ENCODE results near the gene SMIM21. TPM values are rescaled to one million over a fixed set of nuclear protein-coding genes. Genes with fewer than 3 reads are reported as not detected.

The SMIM21 gene
- total RNA-seq, 2 donors from 2014 or later, result not detected

DNA sequence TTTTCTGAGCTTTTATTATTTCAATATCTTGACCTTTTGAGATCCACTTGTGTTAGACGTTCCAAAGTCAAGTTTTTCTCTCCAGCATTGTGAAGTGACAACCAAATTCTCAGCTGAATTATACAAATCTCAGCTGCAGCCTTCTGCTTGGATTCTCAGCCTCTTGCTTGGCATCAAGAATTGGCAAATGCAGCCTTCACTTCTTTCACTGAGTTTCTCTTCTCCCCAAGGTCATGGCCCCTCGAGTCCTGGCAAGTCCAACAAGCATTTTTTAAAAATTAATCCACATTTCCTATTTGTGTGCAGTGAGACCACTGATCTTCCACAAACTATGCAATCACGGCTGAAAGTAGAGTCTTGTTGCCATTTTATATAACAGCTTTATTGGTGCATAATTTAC, 23.4 kb upstream of the SMIM21 start:
- peaks cover 8% of the 10 kb centered on the region for H3K9me3 Mint-ChIP-seq

GRCh38 chr18:75441896-75442295, 14.4 kb upstream of the SMIM21 start:
- H3K9me3 Mint-ChIP-seq, result no peaks in the 10 kb centered on the region

More for the DNA sequence above, 23.4 kb upstream of the SMIM21 start:
- H3K4me1 Mint-ChIP-seq, result no peaks in the 10 kb centered on the region
- H3K36me3 Mint-ChIP-seq (ENCODE audit: low read depth), result no peaks in the 10 kb centered on the region
- H3K27me3 Mint-ChIP-seq, result peaks cover 42% of the 10 kb centered on the region
- H3K27ac Mint-ChIP-seq, result no peak overlapping the region
- ATAC-seq (replicated peaks), result no peak
- H3K4me3 Mint-ChIP-seq, result no peak overlapping the region

GRCh38 chr18:75439348-75439747, 11.8 kb upstream of the SMIM21 start:
- no peak overlapping the region for H3K4me3 Mint-ChIP-seq
- H3K4me1 Mint-ChIP-seq, result peaks cover 5% of the 10 kb centered on the region

More at GRCh38 chr18:75441896-75442295, 14.4 kb upstream of the SMIM21 start:
- Mint-ChIP-seq H3K27me3 (peaks cover 15% of the 10 kb centered on the region), H3K36me3 (ENCODE audit: low read depth) (no peaks in the 10 kb centered on the region), H3K4me3 (no peak overlapping the region), H3K27ac (no peak overlapping the region), H3K4me1 (peaks cover 5% of the 10 kb centered on the region)
- no peak for ATAC-seq (replicated peaks)

GRCh38 chr18:75438891-75439290, 11.4 kb upstream of the SMIM21 start:
- Mint-ChIP-seq H3K4me1 (peaks cover 2% of the 10 kb centered on the region), H3K27me3 (peaks cover 25% of the 10 kb centered on the region), H3K4me3 (no peak overlapping the region), H3K9me3 (no peaks in the 10 kb centered on the region), H3K27ac (no peak overlapping the region), H3K36me3 (ENCODE audit: low read depth) (no peaks in the 10 kb centered on the region)
- ATAC-seq (replicated peaks), result no peak

More at GRCh38 chr18:75439348-75439747, 11.8 kb upstream of the SMIM21 start:
- H3K27me3 Mint-ChIP-seq, result peaks cover 28% of the 10 kb centered on the region
- H3K27ac Mint-ChIP-seq, result no peak overlapping the region
- no peaks in the 10 kb centered on the region for H3K36me3 Mint-ChIP-seq (ENCODE audit: low read depth)
- H3K9me3 Mint-ChIP-seq, result no peaks in the 10 kb centered on the region
- no peak for ATAC-seq (replicated peaks)

DNA sequence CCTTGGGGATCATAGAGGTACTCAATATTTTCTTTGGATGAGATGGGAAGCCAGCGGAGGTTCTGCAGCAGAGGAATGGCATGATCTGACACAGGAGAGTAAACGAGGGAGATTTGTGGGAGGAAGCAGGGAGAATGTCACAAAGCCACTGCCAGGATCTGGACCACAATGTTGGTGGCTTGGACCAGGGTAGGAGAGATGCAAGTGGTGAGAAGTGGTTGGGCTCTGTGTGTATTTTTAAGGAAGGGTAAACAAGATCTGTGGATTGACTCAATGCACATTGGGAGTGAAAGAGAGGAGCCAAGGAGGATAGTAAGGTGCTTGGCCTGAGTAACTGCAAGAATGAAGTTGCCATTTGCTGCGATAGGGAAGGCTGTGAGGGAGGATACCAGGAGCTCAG, 10.5 kb upstream of the SMIM21 start:
- Mint-ChIP-seq H3K4me1 (no peaks in the 10 kb centered on the region), H3K4me3 (no peak overlapping the region), H3K9me3 (no peaks in the 10 kb centered on the region), H3K27me3 (peaks cover 28% of the 10 kb centered on the region), H3K27ac (no peak overlapping the region), H3K36me3 (ENCODE audit: low read depth) (no peaks in the 10 kb centered on the region)
- ATAC-seq (replicated peaks), result no peak

DNA sequence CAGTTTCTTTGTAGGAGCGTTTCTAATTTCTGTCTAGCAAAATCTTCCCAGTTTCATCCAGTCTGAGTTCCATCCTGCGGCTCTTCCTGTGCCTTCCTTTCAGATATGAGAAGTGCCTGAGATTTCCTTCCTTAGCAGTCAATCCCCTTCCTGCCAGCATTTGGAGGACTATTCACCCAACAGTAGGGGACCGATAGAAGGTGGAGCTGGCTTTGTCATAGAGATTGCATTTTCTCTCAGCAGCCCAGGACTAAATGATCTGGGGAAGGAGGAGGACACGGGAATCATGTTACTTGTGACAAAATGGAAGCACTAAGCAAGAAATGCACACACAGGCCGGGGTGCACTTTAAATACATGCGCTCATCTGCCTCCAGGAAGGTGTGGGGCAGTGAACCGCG, 5.6 kb upstream of the SMIM21 start:
- H3K4me3 Mint-ChIP-seq, result no peak overlapping the region

DNA sequence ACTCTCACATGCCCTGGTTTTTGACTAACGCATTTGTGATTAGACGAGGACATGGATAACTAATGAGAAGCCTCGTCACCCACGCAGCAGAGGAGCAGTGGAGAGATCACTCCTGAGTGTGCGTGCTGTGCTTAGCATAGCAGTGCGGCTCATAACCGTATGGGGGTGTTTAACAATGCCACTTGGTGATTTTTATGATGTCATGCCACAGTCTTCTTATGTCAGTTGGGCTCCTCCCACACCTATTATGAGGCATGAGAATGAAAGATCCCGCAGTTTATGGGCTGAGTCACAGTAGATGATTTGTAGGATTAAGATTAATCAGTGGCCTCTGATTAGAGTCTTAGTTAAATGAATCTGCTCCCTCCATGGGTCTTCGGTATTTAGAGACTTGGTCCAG, 2.5 kb upstream of the SMIM21 start:
- Mint-ChIP-seq H3K27ac (no peak overlapping the region), H3K27me3 (peaks cover 27% of the 10 kb centered on the region), H3K9me3 (no peaks in the 10 kb centered on the region), H3K4me3 (no peak overlapping the region), H3K4me1 (no peaks in the 10 kb centered on the region), H3K36me3 (ENCODE audit: low read depth) (no peaks in the 10 kb centered on the region)
- no peak for ATAC-seq (replicated peaks)

More for the DNA sequence above, 5.6 kb upstream of the SMIM21 start:
- ATAC-seq (replicated peaks), result no peak
- H3K9me3 Mint-ChIP-seq, result no peaks in the 10 kb centered on the region
- no peaks in the 10 kb centered on the region for H3K4me1 Mint-ChIP-seq
- H3K36me3 Mint-ChIP-seq (ENCODE audit: low read depth), result no peaks in the 10 kb centered on the region
- H3K27me3 Mint-ChIP-seq, result peaks cover 29% of the 10 kb centered on the region
- H3K27ac Mint-ChIP-seq, result no peak overlapping the region

GRCh38 chr18:75428490-75428889, 987 bp upstream of the SMIM21 start:
- Mint-ChIP-seq H3K4me3 (no peak overlapping the region), H3K9me3 (no peaks in the 10 kb centered on the region), H3K27ac (no peak overlapping the region), H3K4me1 (no peaks in the 10 kb centered on the region), H3K27me3 (peaks cover 28% of the 10 kb centered on the region), H3K36me3 (ENCODE audit: low read depth) (no peaks in the 10 kb centered on the region)
- ATAC-seq (replicated peaks), result no peak

GRCh38 chr18:75422341-75422910, 5.1 kb downstream of the SMIM21 start:
- Mint-ChIP-seq H3K36me3 (ENCODE audit: low read depth) (no peaks in the 10 kb centered on the region), H3K27ac (no peak overlapping the region), H3K27me3 (peaks cover 24% of the 10 kb centered on the region), H3K4me1 (no peaks in the 10 kb centered on the region), H3K4me3 (no peak overlapping the region), H3K9me3 (no peaks in the 10 kb centered on the region)
- ATAC-seq (replicated peaks), result no peak

GRCh38 chr18:75421656-75422055, 5.8 kb downstream of the SMIM21 start:
- no peak overlapping the region for H3K4me3 Mint-ChIP-seq
- no peak for ATAC-seq (replicated peaks)
- no peaks in the 10 kb centered on the region for H3K4me1 Mint-ChIP-seq
- H3K27me3 Mint-ChIP-seq, result peaks cover 21% of the 10 kb centered on the region
- no peaks in the 10 kb centered on the region for H3K36me3 Mint-ChIP-seq (ENCODE audit: low read depth)
- no peak overlapping the region for H3K27ac Mint-ChIP-seq
- H3K9me3 Mint-ChIP-seq, result no peaks in the 10 kb centered on the region

GRCh38 chr18:75418293-75419005, 9.1 kb downstream of the SMIM21 start:
- Mint-ChIP-seq H3K4me1 (no peaks in the 10 kb centered on the region), H3K9me3 (no peaks in the 10 kb centered on the region), H3K4me3 (no peak overlapping the region), H3K36me3 (ENCODE audit: low read depth) (no peaks in the 10 kb centered on the region), H3K27me3 (peaks cover 20% of the 10 kb centered on the region), H3K27ac (no peak overlapping the region)
- ATAC-seq (replicated peaks), result no peak

GRCh38 chr18:75410611-75411010, 16.9 kb downstream of the SMIM21 start:
- Mint-ChIP-seq H3K27ac (no peak overlapping the region), H3K4me1 (no peaks in the 10 kb centered on the region), H3K4me3 (no peak overlapping the region), H3K36me3 (ENCODE audit: low read depth) (no peaks in the 10 kb centered on the region), H3K27me3 (peaks cover 14% of the 10 kb centered on the region), H3K9me3 (no peaks in the 10 kb centered on the region)
- ATAC-seq (replicated peaks), result no peak

GRCh38 chr18:75409806-75410205, 17.7 kb downstream of the SMIM21 start:
- H3K9me3 Mint-ChIP-seq, result no peaks in the 10 kb centered on the region
- H3K4me1 Mint-ChIP-seq, result no peaks in the 10 kb centered on the region
- no peak overlapping the region for H3K27ac Mint-ChIP-seq
- H3K4me3 Mint-ChIP-seq, result no peak overlapping the region
- peaks cover 16% of the 10 kb centered on the region for H3K27me3 Mint-ChIP-seq
- H3K36me3 Mint-ChIP-seq (ENCODE audit: low read depth), result no peaks in the 10 kb centered on the region
- no peak for ATAC-seq (replicated peaks)

- H3K27me3 Mint-ChIP-seq, result peaks cover 14% of the 10 kb centered on the region
- ATAC-seq (replicated peaks), result peak; percentile 96
- no peaks in the 10 kb centered on the region for H3K4me1 Mint-ChIP-seq
- H3K36me3 Mint-ChIP-seq (ENCODE audit: low read depth), result no peaks in the 10 kb centered on the region
- H3K9me3 Mint-ChIP-seq, result no peaks in the 10 kb centered on the region
- H3K27ac Mint-ChIP-seq, result peak overlapping the region; percentile 12
- H3K4me3 Mint-ChIP-seq, result no peak overlapping the region
Measured at GRCh38 chr18:75408554-75409506, 18.7 kb downstream of the SMIM21 start.

Measured in activated T-helper 17 cell treated with anti-CD3 and anti-CD28 coated beads, Interleukin-2, amount 50 U/mL, for 72 hours (primary cell).